PC-3 (cell line): ENCODE measurements around the gene RRAS2. TPM values are rescaled to one million over a fixed set of nuclear protein-coding genes. Genes with fewer than 3 reads are reported as not detected.
"Not testable (repeated sequence)": the region's sequence is repeated elsewhere in the genome, so short reads cannot be mapped to it uniquely, and the experiment has no call there.

Experiments used
- ATAC-seq: fragments of 200-7000 bp; cut with Tn5 transposase; 2 replicates; pipeline ENCODE4 v1.9.1; 2020; ENCODE audit warnings: mild to moderate bottlenecking, moderate library complexity
- BruUV-seq: library from RNA; stranded (reverse); fragments of 400-500 nt; replicated peaks from 2 replicates; lab custom pipeline; 2021; lab: Mats Ljungman, UMichigan
- CTCF ChIA-PET: fragments of 300-600 bp; sonication (Branson Sonifier 250); formaldehyde crosslinking; loops from one replicate; lab custom pipeline; 2022; ENCODE audit warnings: antibody characterized with exemption; lab: Charles Lee
- POLR2A ChIA-PET: fragments of 300-600 bp; sonication (Branson Sonifier 250); formaldehyde crosslinking; loops from one replicate; lab custom pipeline; 2022; ENCODE audit warnings: antibody characterized with exemption; ENCODE audit not compliant: unreplicated experiment; lab: Charles Lee
- DNase-seq: peaks from one replicate; pipeline ENCODE4 v3.0.0-alpha.2; 2015
- H2AFZ ChIP-seq: fragments of 300-600 bp; sonication (generic); 2 replicates; pipeline ENCODE4 v1.6.0; 2016; ENCODE audit warnings: antibody characterized with exemption, low read length
- H3F3A ChIP-seq: fragments of 300-600 bp; sonication (generic); one replicate; pipeline ENCODE4 v1.6.0; 2017; ENCODE audit warnings: antibody characterized with exemption, low read length, control low read depth, mild to moderate bottlenecking; ENCODE audit not compliant: unreplicated experiment
- H3K27ac ChIP-seq: fragments of 300-600 bp; sonication (generic); 2 replicates; pipeline ENCODE4 v1.5.1; 2016; ENCODE audit warnings: mild to moderate bottlenecking, low read length
- H3K27me3 ChIP-seq: fragments of 300-600 bp; sonication (generic); 2 replicates; pipeline ENCODE4 v1.6.1; 2016; ENCODE audit warnings: low read length, mixed read lengths
- H3K36me3 ChIP-seq: fragments of 300-600 bp; sonication (generic); 2 replicates; pipeline ENCODE4 v1.6.1; 2016; ENCODE audit warnings: low read depth, mixed run types, low read length, mixed read lengths
- H3K4me1 ChIP-seq: fragments of 300-600 bp; sonication (generic); 2 replicates; pipeline ENCODE4 v1.5.1; 2016; ENCODE audit warnings: low read length; ENCODE audit not compliant: insufficient read depth
- H3K4me2 ChIP-seq: fragments of 300-600 bp; sonication (generic); 2 replicates; pipeline ENCODE4 v1.6.0; 2016; ENCODE audit warnings: low read length
- H3K4me3 ChIP-seq: fragments of 300-600 bp; sonication (generic); 2 replicates; pipeline ENCODE4 v1.5.1; 2016; ENCODE audit warnings: mild to moderate bottlenecking, low read length, mixed read lengths
- H3K79me2 ChIP-seq: fragments of 300-600 bp; sonication (generic); 2 replicates; pipeline ENCODE4 v1.6.1; 2017; ENCODE audit warnings: low read length, mixed read lengths
- H3K9ac ChIP-seq: fragments of 300-600 bp; sonication (generic); 2 replicates; pipeline ENCODE4 v1.6.0; 2016; ENCODE audit warnings: mild to moderate bottlenecking, low read length
- H3K9me2 ChIP-seq: fragments of 300-600 bp; sonication (generic); replicated peaks from 2 replicates; pipeline ENCODE4 v1.6.1; 2016; ENCODE audit warnings: mixed run types, low read length, mixed read lengths
- H3K9me3 ChIP-seq: fragments of 300-600 bp; sonication (generic); 2 replicates; pipeline ENCODE4 v1.6.1; 2016; ENCODE audit warnings: low read length, mixed read lengths
- H4K20me1 ChIP-seq: fragments of 300-600 bp; sonication (generic); 2 replicates; pipeline ENCODE4 v1.6.1; 2016; ENCODE audit warnings: low read length, mixed read lengths
- CTCF ChIP-seq: fragments of 300-600 bp; sonication (generic); conservative IDR thresholded peaks from 2 replicates; pipeline ENCODE4 v1.5.1; 2017; ENCODE audit warnings: antibody characterized with exemption, low read depth, mild to moderate bottlenecking, low read length
- EZH2 ChIP-seq: fragments of 300-600 bp; sonication (generic); IDR thresholded peaks from one replicate; pipeline ENCODE4 v1.6.1; 2017; ENCODE audit warnings: antibody characterized with exemption, mild to moderate bottlenecking, low read length; ENCODE audit not compliant: unreplicated experiment
- EZH2phosphoT487 ChIP-seq: fragments of 300-600 bp; sonication (generic); IDR thresholded peaks from 2 replicates; pipeline ENCODE4 v1.6.1; 2018; ENCODE audit warnings: mild to moderate bottlenecking, antibody characterized with exemption, low read length, borderline replicate concordance
- intact Hi-C: fragments of 100-400 bp; cut with micrococcal nuclease; formaldehyde crosslinking; loops from 2 replicates; pipeline ENCODE4 v1.9.0; 2023
- total RNA-seq: library from RNA; depleted of rRNA; stranded (reverse); fragments of >200 nt; gene quantifications from 2 replicates; pipeline ENCODE4 v1.2.3, GENCODE V29; 2014

Gene RRAS2
- total RNA-seq, 1 experiment from 2014 or later, result 58.6 TPM

DNA sequence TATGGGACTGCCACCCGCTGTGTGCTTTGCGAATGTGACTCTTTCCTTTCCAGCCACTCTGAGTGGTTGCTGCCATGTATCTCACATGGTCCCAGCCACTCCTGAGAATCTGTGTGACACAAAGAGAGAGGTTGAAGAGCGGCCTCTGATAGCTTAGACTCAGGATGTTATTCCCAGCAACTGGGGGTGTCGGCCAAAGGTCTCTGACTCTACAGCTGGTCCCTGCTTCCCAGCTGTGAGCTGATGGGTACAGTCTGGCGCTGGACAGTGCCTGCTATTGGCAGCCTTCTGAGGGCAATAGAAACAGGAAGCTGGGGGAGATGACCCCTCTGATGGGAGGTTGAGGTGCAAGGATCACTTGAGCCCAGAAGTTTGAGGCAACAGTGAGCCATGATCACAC, 105.1 kb downstream of the RRAS2 start:
- ATAC-seq, result no peak
- TF ChIP-seq EZH2phosphoT487 (no peak), CTCF (no peak), EZH2 (no peak)
- intact Hi-C loops, result no loop called here
- no peaks in the 10 kb centered on the region for H3F3A ChIP-seq
- no peak overlapping the region for H3K9ac ChIP-seq
- no peaks in the 10 kb centered on the region for H3K36me3 ChIP-seq
- ChIA-PET CTCF (no interaction called here), POLR2A (no interaction called here)
- no peak for DNase-seq
- no peaks in the 10 kb centered on the region for H4K20me1 ChIP-seq
- no peaks in the 10 kb centered on the region for H3K27me3 ChIP-seq
- peaks cover 19% of the 10 kb centered on the region for H3K4me1 ChIP-seq
- no peaks in the 10 kb centered on the region for H3K9me3 ChIP-seq
- H3K9me2 ChIP-seq, result no peaks in the 10 kb centered on the region
- H2AFZ ChIP-seq, result no peak overlapping the region
- no peak overlapping the region for H3K4me2 ChIP-seq
- no peak overlapping the region for H3K4me3 ChIP-seq
- H3K79me2 ChIP-seq, result no peaks in the 10 kb centered on the region
- H3K27ac ChIP-seq, result no peak overlapping the region
- BruUV-seq, result no TSS peak

DNA sequence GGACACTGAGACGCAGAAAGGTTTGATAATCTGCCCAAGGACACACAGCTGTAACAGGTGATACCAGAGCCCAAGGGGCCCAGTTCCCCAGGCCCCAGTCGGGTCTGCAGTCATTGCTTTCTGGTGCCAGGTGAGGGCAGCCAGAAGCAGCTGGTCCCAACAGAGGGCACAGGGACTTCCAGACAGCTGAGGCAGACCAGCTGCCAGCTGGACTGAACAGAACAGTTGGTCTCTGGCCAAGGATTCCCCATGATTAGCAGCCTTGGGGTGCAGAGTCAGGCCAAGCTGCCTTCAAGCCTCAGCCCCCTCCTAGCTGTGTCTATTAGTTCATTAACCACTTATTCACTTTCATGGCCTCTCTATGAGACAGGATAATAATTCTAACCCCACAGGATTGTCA, 105.6 kb downstream of the RRAS2 start:
- H2AFZ ChIP-seq, result no peak overlapping the region
- no peak overlapping the region for H3K4me2 ChIP-seq
- H3K79me2 ChIP-seq, result no peaks in the 10 kb centered on the region
- H3F3A ChIP-seq, result no peaks in the 10 kb centered on the region
- no peaks in the 10 kb centered on the region for H3K36me3 ChIP-seq
- no peak for TF ChIP-seq EZH2phosphoT487
- TF ChIP-seq CTCF, result no peak
- no peak for TF ChIP-seq EZH2
- ChIA-PET POLR2A (no interaction called here), CTCF (no interaction called here)
- no peak overlapping the region for H3K4me3 ChIP-seq
- H4K20me1 ChIP-seq, result no peaks in the 10 kb centered on the region
- H3K27me3 ChIP-seq, result no peaks in the 10 kb centered on the region
- BruUV-seq, result no TSS peak
- H3K9me2 ChIP-seq, result no peaks in the 10 kb centered on the region
- no peaks in the 10 kb centered on the region for H3K9me3 ChIP-seq
- no peak for ATAC-seq
- intact Hi-C loops, result no loop called here
- H3K27ac ChIP-seq, result no peak overlapping the region
- H3K9ac ChIP-seq, result no peak overlapping the region
- peaks cover 16% of the 10 kb centered on the region for H3K4me1 ChIP-seq
- no peak for DNase-seq

DNA sequence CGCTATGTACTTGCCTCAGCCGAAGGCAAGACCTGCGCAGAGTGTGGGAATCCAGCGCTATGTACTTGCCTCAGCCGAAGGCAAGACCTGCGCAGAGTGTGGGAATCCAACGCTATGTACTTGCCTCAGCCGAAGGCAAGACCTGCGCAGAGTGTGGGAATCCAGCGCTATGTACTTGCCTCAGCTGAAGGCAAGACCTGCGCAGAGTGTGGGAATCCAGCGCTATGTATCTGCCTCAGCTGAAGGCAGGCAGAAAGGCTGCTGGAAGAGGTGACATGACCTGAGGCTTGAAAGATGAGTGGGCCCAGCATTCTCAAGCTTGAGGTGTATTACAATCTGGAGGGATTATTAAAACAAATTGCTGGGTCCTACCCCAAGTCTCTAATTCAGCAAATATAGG, 106.5 kb downstream of the RRAS2 start:
- H2AFZ ChIP-seq, H3K27ac ChIP-seq, BruUV-seq, H3K27me3 ChIP-seq, H3K9me2 ChIP-seq, intact Hi-C loops, H3K36me3 ChIP-seq, H3F3A ChIP-seq, H4K20me1 ChIP-seq, H3K4me3 ChIP-seq, H3K79me2 ChIP-seq, POLR2A ChIA-PET, H3K4me2 ChIP-seq, CTCF ChIA-PET, H3K4me1 ChIP-seq, DNase-seq, H3K9ac ChIP-seq, ATAC-seq, H3K9me3 ChIP-seq: not testable (repeated sequence)
